WTC11 (cell line): ENCODE results near the gene ABITRAM. TPM values are rescaled to one million over a fixed set of nuclear protein-coding genes. Genes with fewer than 3 reads are reported as not detected.

Experiments used
- ATAC-seq: fragments of 200-7000 bp; cut with Tn5 transposase; 2 replicates; pipeline ENCODE4 v1.10.0; 2021; ENCODE audit warnings: mild to moderate bottlenecking, moderate library complexity
- CTCF ChIA-PET: fragments of 300-600 bp; sonication (Branson Sonifier 250); formaldehyde crosslinking; loops from one replicate; lab custom pipeline; 2021; ENCODE audit warnings: antibody characterized with exemption; lab: Charles Lee
- POLR2A ChIA-PET: fragments of 350-600 bp; sonication (Branson Sonifier 250); formaldehyde crosslinking; loops from one replicate; lab custom pipeline; 2021; ENCODE audit warnings: antibody characterized with exemption; lab: Charles Lee
- DNase-seq: peaks from one replicate; pipeline ENCODE4 v3.0.0; 2021; ENCODE audit warnings: low spot score
- H3K27ac Mint-ChIP-seq: 2 replicates; pipeline ENCODE4 v1.8.0; 2021; ENCODE audit warnings: mixed read lengths
- H3K27me3 Mint-ChIP-seq: 2 replicates; pipeline ENCODE4 v1.8.0; 2021; ENCODE audit warnings: low read depth, mild to moderate bottlenecking, moderate library complexity, mixed read lengths
- H3K36me3 Mint-ChIP-seq: 2 replicates; pipeline ENCODE4 v1.8.0; 2021; ENCODE audit warnings: mixed read lengths
- H3K4me1 Mint-ChIP-seq: 2 replicates; pipeline ENCODE4 v1.8.0; 2022; ENCODE audit warnings: mixed read lengths
- H3K4me3 Mint-ChIP-seq: 2 replicates; pipeline ENCODE4 v1.8.0; 2021; ENCODE audit warnings: mild to moderate bottlenecking, moderate library complexity, mixed read lengths
- H3K9me3 Mint-ChIP-seq: 2 replicates; pipeline ENCODE4 v1.8.0; 2021; ENCODE audit warnings: mixed read lengths
- CREM ChIP-seq: sonication (generic); formaldehyde crosslinking; IDR thresholded peaks from 2 replicates; pipeline ENCODE4 v1.8.1; 2022; ENCODE audit warnings: mild to moderate bottlenecking, missing genetic modification reagents, moderate library complexity
- ELF4 ChIP-seq: sonication (generic); formaldehyde crosslinking; IDR thresholded peaks from 2 replicates; pipeline ENCODE4 v1.8.1; 2022; ENCODE audit warnings: low read depth, mild to moderate bottlenecking, moderate library complexity, missing genetic modification reagents
- FOXJ3 ChIP-seq: sonication (generic); formaldehyde crosslinking; IDR thresholded peaks from 2 replicates; pipeline ENCODE4 v1.9.0; 2021; ENCODE audit warnings: missing genetic modification reagents, mild to moderate bottlenecking, borderline replicate concordance
- HMGA2 ChIP-seq: fragments of 250-450 bp; sonication (Bioruptor Pico); IDR thresholded peaks from 2 replicates; pipeline ENCODE4 v1.4.0; 2021; ENCODE audit warnings: mild to moderate bottlenecking, moderate library complexity
- MYBL2 ChIP-seq: sonication (generic); formaldehyde crosslinking; IDR thresholded peaks from 2 replicates; pipeline ENCODE4 v1.8.1; 2023; ENCODE audit warnings: mild to moderate bottlenecking, moderate library complexity, missing genetic modification reagents
- NR2C2 ChIP-seq: sonication (generic); formaldehyde crosslinking; IDR thresholded peaks from 2 replicates; pipeline ENCODE4 v1.8.0; 2022; ENCODE audit warnings: mild to moderate bottlenecking, missing genetic modification reagents
- TCF7 ChIP-seq: sonication (generic); formaldehyde crosslinking; IDR thresholded peaks from 2 replicates; pipeline ENCODE4 v1.8.0; 2022; ENCODE audit warnings: mild to moderate bottlenecking, low read depth, missing genetic modification reagents, moderate library complexity
- TEAD4 ChIP-seq: sonication (generic); formaldehyde crosslinking; IDR thresholded peaks from 2 replicates; pipeline ENCODE4 v1.8.0; 2022; ENCODE audit warnings: mild to moderate bottlenecking, missing genetic modification reagents
- TP53 ChIP-seq: sonication (generic); formaldehyde crosslinking; IDR thresholded peaks from 2 replicates; pipeline ENCODE4 v1.8.1; 2023; ENCODE audit warnings: mild to moderate bottlenecking, missing genetic modification reagents
- ZBTB21 ChIP-seq: sonication (generic); formaldehyde crosslinking; IDR thresholded peaks from 2 replicates; pipeline ENCODE4 v1.8.1; 2023; ENCODE audit warnings: mild to moderate bottlenecking, missing genetic modification reagents, borderline replicate concordance
- ZNF219 ChIP-seq: sonication (generic); formaldehyde crosslinking; IDR thresholded peaks from 2 replicates; pipeline ENCODE4 v1.8.0; 2023; ENCODE audit warnings: missing genetic modification reagents, mild to moderate bottlenecking, borderline replicate concordance
- total RNA-seq: library from RNA; stranded (reverse); gene quantifications from 3 replicates; pipeline ENCODE4 v1.2.3, GENCODE V29; 2021
- TF ChIP-seq, protein P1 (sequence below): sonication (generic); formaldehyde crosslinking; IDR thresholded peaks from 2 replicates; pipeline ENCODE4 v1.8.0; 2023; ENCODE audit warnings: missing genetic modification reagents, mild to moderate bottlenecking, borderline replicate concordance
- TF ChIP-seq, protein P2 (sequence below): sonication (generic); formaldehyde crosslinking; IDR thresholded peaks from 2 replicates; pipeline ENCODE4 v1.8.1; 2022; ENCODE audit warnings: low read depth, mild to moderate bottlenecking, moderate library complexity, missing genetic modification reagents, borderline replicate concordance
- TF ChIP-seq, protein P3 (sequence below): sonication (generic); formaldehyde crosslinking; IDR thresholded peaks from 2 replicates; pipeline ENCODE4 v1.8.1; 2023; ENCODE audit warnings: mild to moderate bottlenecking, missing genetic modification reagents, borderline replicate concordance
- TF ChIP-seq, protein P4 (sequence below): fragments of 250-450 bp; sonication (Bioruptor Pico); IDR thresholded peaks from 2 replicates; pipeline ENCODE4 v1.9.0; 2021; ENCODE audit warnings: mild to moderate bottlenecking
- TF ChIP-seq, protein P5 (sequence below): sonication (generic); formaldehyde crosslinking; IDR thresholded peaks from 2 replicates; pipeline ENCODE4 v1.8.0; 2022; ENCODE audit warnings: mild to moderate bottlenecking, missing genetic modification reagents
- TF ChIP-seq, protein P6 (sequence below): fragments of 250-450 bp; sonication (Bioruptor Pico); IDR thresholded peaks from 2 replicates; pipeline ENCODE4 v2.1.2; 2022; ENCODE audit warnings: mild to moderate bottlenecking, moderate library complexity
- TF ChIP-seq, protein P7 (sequence below): sonication (generic); formaldehyde crosslinking; IDR thresholded peaks from 2 replicates; pipeline ENCODE4 v1.8.1; 2022; ENCODE audit warnings: missing genetic modification reagents, borderline replicate concordance

The ABITRAM gene
- total RNA-seq, 1 experiment from 2014 or later, result 4.6 TPM

DNA sequence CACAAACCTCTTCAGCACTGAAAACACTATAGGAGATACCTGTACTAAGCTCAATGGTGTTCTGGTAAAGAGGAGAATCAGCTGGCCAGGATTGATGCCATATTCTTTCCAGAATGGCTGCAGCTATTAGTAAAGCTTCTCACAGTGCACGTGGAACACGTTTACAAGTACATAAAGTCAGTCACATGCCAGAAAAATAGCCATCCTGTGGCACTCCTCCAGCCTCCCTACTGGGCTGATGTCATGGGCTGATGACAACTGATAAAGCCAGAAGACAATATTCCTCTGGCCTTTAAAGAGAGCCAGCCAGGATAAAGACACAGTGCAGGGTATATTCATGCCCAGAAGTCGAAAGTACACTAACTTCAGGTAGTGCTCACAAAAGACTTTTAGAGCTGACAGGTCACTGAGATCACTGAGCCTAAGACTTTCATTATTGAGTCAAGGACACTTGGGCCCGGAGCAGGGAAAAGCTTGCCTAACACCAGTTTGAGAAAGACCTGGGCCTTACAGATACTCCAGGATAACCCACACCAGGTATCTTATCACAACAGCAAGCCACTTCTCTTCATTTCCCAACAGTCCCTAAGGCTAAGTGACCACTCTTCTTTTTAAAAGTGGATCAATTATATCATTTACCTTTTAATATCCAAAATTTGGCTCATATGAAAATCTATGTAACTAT is 29.4 kb downstream of the ABITRAM start (continued):
- TF ChIP-seq, protein P1, sequence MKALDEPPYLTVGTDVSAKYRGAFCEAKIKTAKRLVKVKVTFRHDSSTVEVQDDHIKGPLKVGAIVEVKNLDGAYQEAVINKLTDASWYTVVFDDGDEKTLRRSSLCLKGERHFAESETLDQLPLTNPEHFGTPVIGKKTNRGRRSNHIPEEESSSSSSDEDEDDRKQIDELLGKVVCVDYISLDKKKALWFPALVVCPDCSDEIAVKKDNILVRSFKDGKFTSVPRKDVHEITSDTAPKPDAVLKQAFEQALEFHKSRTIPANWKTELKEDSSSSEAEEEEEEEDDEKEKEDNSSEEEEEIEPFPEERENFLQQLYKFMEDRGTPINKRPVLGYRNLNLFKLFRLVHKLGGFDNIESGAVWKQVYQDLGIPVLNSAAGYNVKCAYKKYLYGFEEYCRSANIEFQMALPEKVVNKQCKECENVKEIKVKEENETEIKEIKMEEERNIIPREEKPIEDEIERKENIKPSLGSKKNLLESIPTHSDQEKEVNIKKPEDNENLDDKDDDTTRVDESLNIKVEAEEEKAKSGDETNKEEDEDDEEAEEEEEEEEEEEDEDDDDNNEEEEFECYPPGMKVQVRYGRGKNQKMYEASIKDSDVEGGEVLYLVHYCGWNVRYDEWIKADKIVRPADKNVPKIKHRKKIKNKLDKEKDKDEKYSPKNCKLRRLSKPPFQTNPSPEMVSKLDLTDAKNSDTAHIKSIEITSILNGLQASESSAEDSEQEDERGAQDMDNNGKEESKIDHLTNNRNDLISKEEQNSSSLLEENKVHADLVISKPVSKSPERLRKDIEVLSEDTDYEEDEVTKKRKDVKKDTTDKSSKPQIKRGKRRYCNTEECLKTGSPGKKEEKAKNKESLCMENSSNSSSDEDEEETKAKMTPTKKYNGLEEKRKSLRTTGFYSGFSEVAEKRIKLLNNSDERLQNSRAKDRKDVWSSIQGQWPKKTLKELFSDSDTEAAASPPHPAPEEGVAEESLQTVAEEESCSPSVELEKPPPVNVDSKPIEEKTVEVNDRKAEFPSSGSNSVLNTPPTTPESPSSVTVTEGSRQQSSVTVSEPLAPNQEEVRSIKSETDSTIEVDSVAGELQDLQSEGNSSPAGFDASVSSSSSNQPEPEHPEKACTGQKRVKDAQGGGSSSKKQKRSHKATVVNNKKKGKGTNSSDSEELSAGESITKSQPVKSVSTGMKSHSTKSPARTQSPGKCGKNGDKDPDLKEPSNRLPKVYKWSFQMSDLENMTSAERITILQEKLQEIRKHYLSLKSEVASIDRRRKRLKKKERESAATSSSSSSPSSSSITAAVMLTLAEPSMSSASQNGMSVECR (CRISPR knock-in tag), result no peak
- no peak for TF ChIP-seq CREM (CRISPR knock-in tag)
- no peak for TF ChIP-seq TP53 (CRISPR knock-in tag)
- TF ChIP-seq NR2C2, result no peak
- TF ChIP-seq FOXJ3 (CRISPR knock-in tag), result no peak
- TF ChIP-seq, protein P2, sequence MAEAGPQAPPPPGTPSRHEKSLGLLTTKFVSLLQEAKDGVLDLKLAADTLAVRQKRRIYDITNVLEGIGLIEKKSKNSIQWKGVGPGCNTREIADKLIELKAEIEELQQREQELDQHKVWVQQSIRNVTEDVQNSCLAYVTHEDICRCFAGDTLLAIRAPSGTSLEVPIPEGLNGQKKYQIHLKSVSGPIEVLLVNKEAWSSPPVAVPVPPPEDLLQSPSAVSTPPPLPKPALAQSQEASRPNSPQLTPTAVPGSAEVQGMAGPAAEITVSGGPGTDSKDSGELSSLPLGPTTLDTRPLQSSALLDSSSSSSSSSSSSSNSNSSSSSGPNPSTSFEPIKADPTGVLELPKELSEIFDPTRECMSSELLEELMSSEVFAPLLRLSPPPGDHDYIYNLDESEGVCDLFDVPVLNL (CRISPR knock-in tag), result no peak
- TF ChIP-seq ELF4, result no peak
- TF ChIP-seq ZBTB21 (CRISPR knock-in tag), result no peak

DNA sequence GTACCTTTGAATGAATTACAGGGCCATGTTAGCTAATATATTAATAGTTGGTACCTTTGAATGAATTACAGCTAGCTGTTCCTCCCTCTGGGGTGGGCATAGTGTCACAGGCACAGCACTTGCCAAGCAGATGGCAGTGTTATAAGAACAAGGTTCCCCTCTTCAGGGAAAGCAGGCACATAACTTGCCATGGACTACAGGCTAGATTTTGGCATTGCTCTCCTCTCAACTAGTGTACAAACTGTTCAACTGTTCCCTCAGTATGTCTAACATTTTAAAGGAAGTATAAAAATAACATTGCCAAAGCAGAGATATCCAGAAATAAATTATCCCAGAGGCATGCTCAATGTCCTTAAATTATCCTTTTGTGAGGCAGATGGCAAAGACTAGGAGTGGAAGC is 33.7 kb downstream of the ABITRAM start:
- no peaks in the 10 kb centered on the region for H3K4me1 Mint-ChIP-seq
- peaks cover 7% of the 10 kb centered on the region; the same call in 1 of the 2 replicates for H3K9me3 Mint-ChIP-seq
- H3K4me3 Mint-ChIP-seq, result no peak overlapping the region
- no peak for ATAC-seq
- H3K27ac Mint-ChIP-seq, result no peak overlapping the region
- H3K27me3 Mint-ChIP-seq, result no peaks in the 10 kb centered on the region
- no peak for DNase-seq
- CTCF ChIA-PET, result interaction anchor here (0.5 to 2.1 kb wide), 3 partner anchors 8 to 16 kb away, joined by 3 to 6 read pairs (median 4); no protein-coding TSS in a partner anchor
- peaks cover 19% of the 10 kb centered on the region for H3K36me3 Mint-ChIP-seq
- POLR2A ChIA-PET, result no interaction called here
- no peak for TF ChIP-seq ZNF219 (CRISPR knock-in tag)
- TF ChIP-seq, protein P3, sequence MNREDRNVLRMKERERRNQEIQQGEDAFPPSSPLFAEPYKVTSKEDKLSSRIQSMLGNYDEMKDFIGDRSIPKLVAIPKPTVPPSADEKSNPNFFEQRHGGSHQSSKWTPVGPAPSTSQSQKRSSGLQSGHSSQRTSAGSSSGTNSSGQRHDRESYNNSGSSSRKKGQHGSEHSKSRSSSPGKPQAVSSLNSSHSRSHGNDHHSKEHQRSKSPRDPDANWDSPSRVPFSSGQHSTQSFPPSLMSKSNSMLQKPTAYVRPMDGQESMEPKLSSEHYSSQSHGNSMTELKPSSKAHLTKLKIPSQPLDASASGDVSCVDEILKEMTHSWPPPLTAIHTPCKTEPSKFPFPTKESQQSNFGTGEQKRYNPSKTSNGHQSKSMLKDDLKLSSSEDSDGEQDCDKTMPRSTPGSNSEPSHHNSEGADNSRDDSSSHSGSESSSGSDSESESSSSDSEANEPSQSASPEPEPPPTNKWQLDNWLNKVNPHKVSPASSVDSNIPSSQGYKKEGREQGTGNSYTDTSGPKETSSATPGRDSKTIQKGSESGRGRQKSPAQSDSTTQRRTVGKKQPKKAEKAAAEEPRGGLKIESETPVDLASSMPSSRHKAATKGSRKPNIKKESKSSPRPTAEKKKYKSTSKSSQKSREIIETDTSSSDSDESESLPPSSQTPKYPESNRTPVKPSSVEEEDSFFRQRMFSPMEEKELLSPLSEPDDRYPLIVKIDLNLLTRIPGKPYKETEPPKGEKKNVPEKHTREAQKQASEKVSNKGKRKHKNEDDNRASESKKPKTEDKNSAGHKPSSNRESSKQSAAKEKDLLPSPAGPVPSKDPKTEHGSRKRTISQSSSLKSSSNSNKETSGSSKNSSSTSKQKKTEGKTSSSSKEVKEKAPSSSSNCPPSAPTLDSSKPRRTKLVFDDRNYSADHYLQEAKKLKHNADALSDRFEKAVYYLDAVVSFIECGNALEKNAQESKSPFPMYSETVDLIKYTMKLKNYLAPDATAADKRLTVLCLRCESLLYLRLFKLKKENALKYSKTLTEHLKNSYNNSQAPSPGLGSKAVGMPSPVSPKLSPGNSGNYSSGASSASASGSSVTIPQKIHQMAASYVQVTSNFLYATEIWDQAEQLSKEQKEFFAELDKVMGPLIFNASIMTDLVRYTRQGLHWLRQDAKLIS (CRISPR knock-in tag), result no peak
- TF ChIP-seq, protein P4, sequence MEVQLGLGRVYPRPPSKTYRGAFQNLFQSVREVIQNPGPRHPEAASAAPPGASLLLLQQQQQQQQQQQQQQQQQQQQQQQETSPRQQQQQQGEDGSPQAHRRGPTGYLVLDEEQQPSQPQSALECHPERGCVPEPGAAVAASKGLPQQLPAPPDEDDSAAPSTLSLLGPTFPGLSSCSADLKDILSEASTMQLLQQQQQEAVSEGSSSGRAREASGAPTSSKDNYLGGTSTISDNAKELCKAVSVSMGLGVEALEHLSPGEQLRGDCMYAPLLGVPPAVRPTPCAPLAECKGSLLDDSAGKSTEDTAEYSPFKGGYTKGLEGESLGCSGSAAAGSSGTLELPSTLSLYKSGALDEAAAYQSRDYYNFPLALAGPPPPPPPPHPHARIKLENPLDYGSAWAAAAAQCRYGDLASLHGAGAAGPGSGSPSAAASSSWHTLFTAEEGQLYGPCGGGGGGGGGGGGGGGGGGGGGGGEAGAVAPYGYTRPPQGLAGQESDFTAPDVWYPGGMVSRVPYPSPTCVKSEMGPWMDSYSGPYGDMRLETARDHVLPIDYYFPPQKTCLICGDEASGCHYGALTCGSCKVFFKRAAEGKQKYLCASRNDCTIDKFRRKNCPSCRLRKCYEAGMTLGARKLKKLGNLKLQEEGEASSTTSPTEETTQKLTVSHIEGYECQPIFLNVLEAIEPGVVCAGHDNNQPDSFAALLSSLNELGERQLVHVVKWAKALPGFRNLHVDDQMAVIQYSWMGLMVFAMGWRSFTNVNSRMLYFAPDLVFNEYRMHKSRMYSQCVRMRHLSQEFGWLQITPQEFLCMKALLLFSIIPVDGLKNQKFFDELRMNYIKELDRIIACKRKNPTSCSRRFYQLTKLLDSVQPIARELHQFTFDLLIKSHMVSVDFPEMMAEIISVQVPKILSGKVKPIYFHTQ, result no peak
- TF ChIP-seq TEAD4, result no peak
- TF ChIP-seq MYBL2 (CRISPR knock-in tag), result no peak
- TF ChIP-seq CREM (CRISPR knock-in tag), result no peak
- TF ChIP-seq, protein P5, sequence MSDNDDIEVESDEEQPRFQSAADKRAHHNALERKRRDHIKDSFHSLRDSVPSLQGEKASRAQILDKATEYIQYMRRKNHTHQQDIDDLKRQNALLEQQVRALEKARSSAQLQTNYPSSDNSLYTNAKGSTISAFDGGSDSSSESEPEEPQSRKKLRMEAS, result no peak
- TF ChIP-seq, protein P2 (CRISPR knock-in tag), result no peak
- TF ChIP-seq TCF7 (CRISPR knock-in tag), result no peak
- TF ChIP-seq, protein P6, sequence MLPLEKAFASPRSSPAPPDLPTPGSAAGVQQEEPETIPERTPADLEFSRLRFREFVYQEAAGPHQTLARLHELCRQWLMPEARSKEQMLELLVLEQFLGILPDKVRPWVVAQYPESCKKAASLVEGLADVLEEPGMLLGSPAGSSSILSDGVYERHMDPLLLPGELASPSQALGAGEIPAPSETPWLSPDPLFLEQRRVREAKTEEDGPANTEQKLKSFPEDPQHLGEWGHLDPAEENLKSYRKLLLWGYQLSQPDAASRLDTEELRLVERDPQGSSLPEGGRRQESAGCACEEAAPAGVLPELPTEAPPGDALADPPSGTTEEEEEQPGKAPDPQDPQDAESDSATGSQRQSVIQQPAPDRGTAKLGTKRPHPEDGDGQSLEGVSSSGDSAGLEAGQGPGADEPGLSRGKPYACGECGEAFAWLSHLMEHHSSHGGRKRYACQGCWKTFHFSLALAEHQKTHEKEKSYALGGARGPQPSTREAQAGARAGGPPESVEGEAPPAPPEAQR (CRISPR knock-in tag), result no peak
- TF ChIP-seq, protein P7, sequence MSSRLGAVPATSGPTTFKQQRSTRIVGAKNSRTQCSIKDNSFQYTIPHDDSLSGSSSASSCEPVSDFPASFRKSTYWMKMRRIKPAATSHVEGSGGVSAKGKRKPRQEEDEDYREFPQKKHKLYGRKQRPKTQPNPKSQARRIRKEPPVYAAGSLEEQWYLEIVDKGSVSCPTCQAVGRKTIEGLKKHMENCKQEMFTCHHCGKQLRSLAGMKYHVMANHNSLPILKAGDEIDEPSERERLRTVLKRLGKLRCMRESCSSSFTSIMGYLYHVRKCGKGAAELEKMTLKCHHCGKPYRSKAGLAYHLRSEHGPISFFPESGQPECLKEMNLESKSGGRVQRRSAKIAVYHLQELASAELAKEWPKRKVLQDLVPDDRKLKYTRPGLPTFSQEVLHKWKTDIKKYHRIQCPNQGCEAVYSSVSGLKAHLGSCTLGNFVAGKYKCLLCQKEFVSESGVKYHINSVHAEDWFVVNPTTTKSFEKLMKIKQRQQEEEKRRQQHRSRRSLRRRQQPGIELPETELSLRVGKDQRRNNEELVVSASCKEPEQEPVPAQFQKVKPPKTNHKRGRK (CRISPR knock-in tag), result no peak
- TF ChIP-seq HMGA2 (CRISPR knock-in tag), result no peak
